HCT116 (cell line): ENCODE data around the gene HERC6. TPM values are rescaled to one million over a fixed set of nuclear protein-coding genes. Genes with fewer than 3 reads are reported as not detected.
"Not testable (repeated sequence)": the region's sequence is repeated elsewhere in the genome, so short reads cannot be mapped to it uniquely, and the experiment has no call there.

Experiments
- ATAC-seq: fragments of 200-7000 bp; cut with Tn5 transposase; 2 replicates; pipeline ENCODE4 v1.9.1; 2020; ENCODE audit warnings: mild to moderate bottlenecking, moderate library complexity
- BruUV-seq: library from RNA; stranded (reverse); fragments of 400-500 nt; replicated peaks from 2 replicates; lab custom pipeline; 2021; lab: Mats Ljungman, UMichigan
- CTCF ChIA-PET: fragments of 300-600 bp; sonication (Branson Sonifier 250); formaldehyde crosslinking; loops from one replicate; lab custom pipeline; 2021; ENCODE audit warnings: antibody characterized with exemption; lab: Charles Lee
- POLR2A ChIA-PET: fragments of 300-600, 350-600 bp; sonication (Branson Sonifier 250); formaldehyde crosslinking; loops from one replicate; lab custom pipeline; 2021; ENCODE audit warnings: antibody characterized with exemption; lab: Charles Lee
- RAD21 ChIA-PET, 2 experiments: fragments of 300-600 bp; sonication (Branson Sonifier 250); formaldehyde crosslinking; loops; one replicate each; lab custom pipeline; 2023; ENCODE audit warnings: low total read pairs in 2 of 2; ENCODE audit not compliant: uncharacterized antibody in 2 of 2, unreplicated experiment in 2 of 2, low non-redundant PET in 1 of 2; lab: Charles Lee
- DNase-seq: peaks from one replicate; pipeline ENCODE4 v3.0.0-alpha.2; 2010; ENCODE audit warnings: low read depth, low spot score
- H2AFZ ChIP-seq: fragments of 200-600 bp; shearing (Covaris generic), sonication (generic); 2 replicates; pipeline ENCODE4 v1.6.1; 2017; ENCODE audit warnings: low read depth, mixed run types, mixed read lengths, antibody characterized with exemption, low read length; ENCODE audit not compliant: poor library complexity, severe bottlenecking
- H3K27ac ChIP-seq: 2 replicates; pipeline ENCODE4 v1.5.1; 2012; ENCODE audit warnings: low read depth, low read length
- H3K27me3 ChIP-seq: fragments of 200-600 bp; sonication (generic); 2 replicates; pipeline ENCODE4 v1.6.1; 2016; ENCODE audit warnings: mixed run types, low read length, mixed read lengths; ENCODE audit not compliant: insufficient read depth
- H3K36me3 ChIP-seq, 2 experiments: fragments of 200-500 bp in 1 of 2; fragments of 200-600 bp in 1 of 2; sonication (Bioruptor generic) in 1 of 2; sonication (generic) in 1 of 2; 2 replicates each; pipeline versions ENCODE4 v1.5.1 to v1.6.1; 2014 to 2016; ENCODE audit warnings: low read length in 2 of 2, inconsistent platforms in 1 of 2, mixed read lengths in 1 of 2, mixed run types in 1 of 2; ENCODE audit not compliant: insufficient read depth in 2 of 2, control insufficient read depth in 1 of 2
- H3K4me1 ChIP-seq, 2 experiments: fragments of 200-600 bp in 1 of 2; sonication (generic) in 1 of 2; 2 replicates each; pipeline versions ENCODE4 v1.5.1 to v1.6.1; 2012 to 2017; ENCODE audit warnings: low read length in 2 of 2, inconsistent platforms in 1 of 2, mild to moderate bottlenecking in 1 of 2, mixed read lengths in 1 of 2, mixed run types in 1 of 2, moderate library complexity in 1 of 2; ENCODE audit not compliant: insufficient read depth in 2 of 2, control insufficient read depth in 1 of 2
- H3K4me2 ChIP-seq: fragments of 200-600 bp; sonication (generic); 2 replicates; pipeline ENCODE4 v1.6.1; 2017; ENCODE audit warnings: mixed run types, low read length, mixed read lengths
- H3K4me3 ChIP-seq, 2 experiments: fragments of 200-600 bp in 1 of 2; sonication (generic) in 1 of 2; replicated peaks in 1 of 2; 2 replicates each; pipeline ENCODE4 v1.5.1; 2011 to 2016; ENCODE audit warnings: low read length in 2 of 2, control low read depth in 1 of 2, low read depth in 1 of 2, mild to moderate bottlenecking in 1 of 2, mixed read lengths in 1 of 2, mixed run types in 1 of 2
- H3K79me2 ChIP-seq: fragments of 200-600 bp; sonication (generic); 2 replicates; pipeline ENCODE4 v1.6.1; 2017; ENCODE audit warnings: mild to moderate bottlenecking, mixed run types, low read length, moderate library complexity, mixed read lengths; ENCODE audit not compliant: insufficient read depth
- H3K9ac ChIP-seq: fragments of 200-600 bp; sonication (generic); 2 replicates; pipeline ENCODE4 v1.6.1; 2016; ENCODE audit warnings: low read length, mixed read lengths
- H3K9me2 ChIP-seq: fragments of 200-600 bp; sonication (generic), shearing (Covaris generic); 2 replicates; pipeline ENCODE4 v1.6.1; 2017; ENCODE audit warnings: mixed run types, mild to moderate bottlenecking, moderate library complexity; ENCODE audit not compliant: insufficient read depth
- H3K9me3 ChIP-seq, 2 experiments: fragments of 200-500 bp in 1 of 2; fragments of 200-600 bp in 1 of 2; sonication (Bioruptor generic) in 1 of 2; sonication (generic) in 1 of 2; 2 replicates each; pipeline ENCODE4 v1.6.1; 2014 to 2017; ENCODE audit warnings: low read length in 2 of 2, mixed read lengths in 2 of 2, inconsistent platforms in 1 of 2, low read depth in 1 of 2, mild to moderate bottlenecking in 1 of 2, mixed run types in 1 of 2, moderate library complexity in 1 of 2; ENCODE audit not compliant: control insufficient read depth in 1 of 2, insufficient read depth in 1 of 2
- H4K20me1 ChIP-seq: fragments of 200-600 bp; sonication (generic), shearing (Covaris generic); 2 replicates; pipeline ENCODE4 v1.6.1; 2017; ENCODE audit warnings: mixed run types, mild to moderate bottlenecking, moderate library complexity; ENCODE audit not compliant: insufficient read depth
- CBX3 ChIP-seq: IDR thresholded peaks from 2 replicates; pipeline ENCODE4 v1.6.1; 2012; ENCODE audit warnings: low read depth
- EGR1 ChIP-seq: IDR thresholded peaks from 2 replicates; pipeline ENCODE4 v1.6.1; 2012; ENCODE audit warnings: low read depth
- RAD21 ChIP-seq: IDR thresholded peaks from 2 replicates; pipeline ENCODE4 v1.6.1; 2012; ENCODE audit warnings: low read depth, mild to moderate bottlenecking
- intact Hi-C: fragments of 100-400 bp; cut with micrococcal nuclease; formaldehyde crosslinking; loops from 2 replicates; pipeline ENCODE4 v1.10.0; 2022
- total RNA-seq: library from RNA; stranded (reverse); gene quantifications from one replicate; pipeline ENCODE4 v1.2.1, GENCODE V29; 2021; ENCODE audit not compliant: unreplicated experiment

Gene HERC6
- total RNA-seq, 1 experiment from 2014 or later: 4.9 TPM

DNA sequence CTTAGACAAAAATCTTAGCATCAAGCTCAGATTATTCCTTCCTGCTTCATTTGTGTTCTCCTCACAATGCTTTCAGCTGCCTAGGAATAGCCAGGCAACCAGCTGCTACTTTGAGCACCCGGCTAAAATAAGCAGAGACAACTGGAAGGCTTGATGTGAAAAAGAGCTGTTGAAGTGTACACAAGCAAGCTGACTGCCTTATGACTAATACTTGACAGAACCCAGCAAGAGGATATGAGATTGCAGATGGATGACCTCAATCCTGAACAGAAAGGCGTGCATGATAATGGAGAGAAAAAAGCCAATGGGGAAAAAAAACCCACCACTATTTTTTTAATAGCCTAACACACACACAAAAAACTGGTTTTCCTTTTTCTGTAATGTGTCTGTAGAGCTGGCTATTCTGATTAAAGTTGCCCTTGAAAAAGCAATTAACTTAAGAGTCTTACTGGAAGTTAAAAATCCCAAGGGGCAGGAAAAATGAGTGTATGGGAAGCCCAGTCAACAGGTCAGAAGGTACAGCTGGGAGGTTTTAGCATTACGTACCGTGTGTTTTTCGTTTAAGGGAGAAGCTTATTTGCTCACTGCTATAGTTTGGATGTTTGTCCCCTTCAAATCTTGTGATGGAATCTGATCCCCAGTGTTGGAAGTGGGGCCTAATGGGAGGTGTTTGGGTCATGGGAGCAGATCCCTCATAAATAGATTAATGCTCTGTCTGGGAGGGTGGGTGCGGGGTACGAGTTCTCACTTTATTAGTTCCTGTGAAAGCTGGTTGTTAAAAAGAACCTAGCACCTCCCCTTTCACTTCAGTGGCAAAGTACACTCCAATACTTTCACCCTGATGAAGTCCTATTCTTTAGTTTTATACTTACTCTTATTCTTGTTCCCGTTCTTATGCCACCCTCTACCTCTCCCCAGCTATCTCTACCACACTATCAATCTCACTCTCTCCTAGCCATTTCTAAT lies 37.1 kb upstream of the HERC6 start:
- Histone ChIP-seq H3K27me3 (no peaks in the 10 kb centered on the region), H3K4me3 (no peak overlapping the region), H3K9me2 (no peaks in the 10 kb centered on the region), H3K4me1 (no peaks in the 10 kb centered on the region), H3K9ac (no peak overlapping the region), H4K20me1 (no peaks in the 10 kb centered on the region), H3K36me3 (no peaks in the 10 kb centered on the region), H3K27ac (no peak overlapping the region), H3K79me2 (no peaks in the 10 kb centered on the region), H3K4me2 (no peak overlapping the region), H2AFZ (no peak overlapping the region), H3K9me3 (no peaks in the 10 kb centered on the region)
- ATAC-seq: no peak
- ChIA-PET POLR2A (no interaction called here), CTCF (interaction anchor here (0.8 to 1.4 kb wide), 2 partner anchors 12 to 28 kb away, joined by 3 to 8 read pairs; no protein-coding TSS in a partner anchor), RAD21 (no interaction called here)
- TF ChIP-seq RAD21 (no peak), EGR1 (no peak), CBX3 (no peak)
- BruUV-seq: no TSS peak
- intact Hi-C loops: no loop called here
- DNase-seq: no peak

GRCh38 chr4:88346902-88347301 lies 31.8 kb upstream of the HERC6 start:
- H3K9ac ChIP-seq, H3K9me2 ChIP-seq, H2AFZ ChIP-seq, H3K79me2 ChIP-seq, H3K4me2 ChIP-seq, CTCF ChIA-PET, DNase-seq, RAD21 ChIA-PET, H4K20me1 ChIP-seq, ATAC-seq, H3K36me3 ChIP-seq, BruUV-seq, H3K27ac ChIP-seq, H3K4me3 ChIP-seq, H3K9me3 ChIP-seq, H3K27me3 ChIP-seq, intact Hi-C loops, H3K4me1 ChIP-seq, POLR2A ChIA-PET: not testable (repeated sequence)

- RAD21 ChIA-PET, H3K36me3 ChIP-seq, DNase-seq, intact Hi-C loops, H3K9me2 ChIP-seq, H3K4me1 ChIP-seq, H3K4me3 ChIP-seq, H3K9ac ChIP-seq, H3K27ac ChIP-seq, H3K9me3 ChIP-seq, H3K4me2 ChIP-seq, H2AFZ ChIP-seq, H3K79me2 ChIP-seq, H3K27me3 ChIP-seq, POLR2A ChIA-PET, H4K20me1 ChIP-seq, ATAC-seq, CTCF ChIA-PET, BruUV-seq: not testable (repeated sequence)
These were observed 29.9 kb upstream of the HERC6 start for GRCh38 chr4:88348761-88349160.
